ENCODE measurements around the gene ZNF446.
"Not testable (repeated sequence)": the region's sequence is repeated elsewhere in the genome, so short reads cannot be mapped to it uniquely, and the experiment has no call there.

Gene ZNF446

DNA sequence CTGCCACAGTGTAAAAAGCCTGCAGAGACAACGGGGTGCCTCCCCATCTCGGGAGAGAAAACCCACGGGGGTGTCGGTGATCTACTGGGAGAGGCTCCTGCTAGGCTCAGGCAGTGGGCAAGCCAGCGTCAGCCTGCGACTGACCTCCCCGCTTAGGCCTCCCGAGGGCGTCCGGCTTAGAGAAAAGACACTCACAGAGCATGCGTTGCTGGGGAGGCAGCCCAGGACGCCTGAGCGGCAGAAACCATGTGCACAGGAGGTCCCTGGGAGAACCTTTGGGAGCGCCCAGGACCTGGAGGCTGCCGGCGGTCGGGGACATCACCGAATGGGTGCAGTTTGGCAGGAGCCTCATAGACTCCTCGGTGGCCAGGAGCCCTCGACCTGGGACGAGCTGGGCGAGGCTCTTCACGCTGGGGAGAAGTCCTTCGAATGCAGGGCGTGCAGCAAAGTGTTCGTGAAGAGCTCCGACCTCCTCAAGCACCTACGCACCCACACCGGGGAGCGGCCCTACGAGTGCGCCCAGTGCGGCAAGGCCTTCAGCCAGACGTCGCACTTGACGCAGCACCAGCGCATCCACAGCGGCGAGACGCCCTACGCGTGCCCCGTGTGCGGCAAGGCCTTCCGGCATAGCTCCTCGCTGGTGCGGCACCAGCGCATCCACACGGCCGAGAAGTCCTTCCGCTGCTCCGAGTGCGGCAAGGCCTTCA, 5.2 kb upstream of the ZNF446 start:
- DNase-seq, result not testable (repeated sequence)

DNA sequence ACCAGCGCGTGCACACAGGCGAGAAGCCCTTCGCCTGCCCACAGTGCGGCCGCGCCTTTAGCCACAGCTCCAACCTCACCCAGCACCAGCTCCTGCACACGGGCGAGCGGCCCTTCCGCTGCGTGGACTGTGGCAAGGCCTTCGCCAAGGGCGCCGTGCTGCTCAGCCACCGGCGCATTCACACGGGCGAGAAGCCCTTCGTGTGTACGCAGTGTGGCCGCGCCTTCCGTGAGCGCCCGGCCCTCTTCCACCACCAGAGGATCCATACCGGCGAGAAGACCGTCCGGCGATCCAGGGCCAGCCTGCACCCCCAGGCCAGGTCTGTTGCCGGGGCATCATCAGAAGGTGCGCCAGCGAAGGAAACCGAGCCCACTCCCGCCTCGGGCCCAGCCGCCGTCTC, 4.4 kb upstream of the ZNF446 start:
- no peak for DNase-seq

DNA sequence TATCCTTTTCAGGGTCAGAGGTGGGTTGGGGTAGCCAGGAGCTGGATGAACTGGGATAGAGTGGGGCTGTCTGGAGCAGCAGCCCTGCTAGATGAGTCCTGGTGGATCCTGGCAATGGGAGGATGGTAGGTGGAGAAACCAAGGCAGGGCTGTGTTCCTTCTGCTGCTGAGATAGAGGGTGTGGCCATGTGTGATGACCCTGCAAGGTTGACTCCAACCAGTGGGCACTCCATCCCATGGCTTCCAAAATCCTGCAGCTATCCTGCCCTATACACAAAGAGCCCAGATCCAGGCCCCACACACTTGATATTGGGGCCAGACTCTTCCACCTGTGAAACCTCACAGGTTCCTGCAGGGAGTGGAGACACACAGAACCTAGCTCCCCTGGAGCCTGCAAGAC, 2.4 kb upstream of the ZNF446 start:
- DNase-seq, result no peak

DNA sequence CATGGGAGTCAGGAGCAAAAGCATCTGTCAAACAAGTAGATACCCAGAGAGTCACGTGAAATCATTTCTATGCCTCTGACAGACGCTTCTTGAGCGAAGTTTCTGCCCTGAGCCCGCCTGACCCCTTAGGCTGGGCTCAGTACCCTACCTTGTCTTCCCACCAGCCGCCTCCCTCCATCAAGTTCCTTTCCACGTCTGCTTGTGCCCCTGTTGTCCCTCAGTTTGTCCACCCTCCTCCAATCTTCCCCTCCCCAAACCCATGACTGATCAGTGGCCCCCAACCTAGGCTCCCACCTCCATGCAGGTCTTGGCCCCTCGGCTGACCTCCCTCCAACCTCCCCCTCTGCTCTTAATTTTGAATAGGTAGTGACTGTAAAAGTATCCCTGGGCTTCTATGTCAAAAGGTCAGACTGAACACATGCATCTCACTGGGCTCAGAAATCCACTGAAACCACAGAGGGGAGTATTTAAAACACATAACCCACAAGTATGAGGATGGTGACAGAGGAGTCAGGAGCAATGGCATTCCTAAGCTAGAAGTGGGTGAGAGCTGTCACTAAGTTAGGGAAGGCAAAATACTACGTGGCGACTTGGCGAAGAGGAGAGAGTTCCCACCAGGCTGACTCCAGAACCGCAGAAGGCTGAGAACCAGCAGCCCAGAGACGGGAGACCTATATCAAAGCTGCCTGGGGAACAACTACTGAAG, 1.7 kb upstream of the ZNF446 start:
- DNase-seq, result no peak

DNA sequence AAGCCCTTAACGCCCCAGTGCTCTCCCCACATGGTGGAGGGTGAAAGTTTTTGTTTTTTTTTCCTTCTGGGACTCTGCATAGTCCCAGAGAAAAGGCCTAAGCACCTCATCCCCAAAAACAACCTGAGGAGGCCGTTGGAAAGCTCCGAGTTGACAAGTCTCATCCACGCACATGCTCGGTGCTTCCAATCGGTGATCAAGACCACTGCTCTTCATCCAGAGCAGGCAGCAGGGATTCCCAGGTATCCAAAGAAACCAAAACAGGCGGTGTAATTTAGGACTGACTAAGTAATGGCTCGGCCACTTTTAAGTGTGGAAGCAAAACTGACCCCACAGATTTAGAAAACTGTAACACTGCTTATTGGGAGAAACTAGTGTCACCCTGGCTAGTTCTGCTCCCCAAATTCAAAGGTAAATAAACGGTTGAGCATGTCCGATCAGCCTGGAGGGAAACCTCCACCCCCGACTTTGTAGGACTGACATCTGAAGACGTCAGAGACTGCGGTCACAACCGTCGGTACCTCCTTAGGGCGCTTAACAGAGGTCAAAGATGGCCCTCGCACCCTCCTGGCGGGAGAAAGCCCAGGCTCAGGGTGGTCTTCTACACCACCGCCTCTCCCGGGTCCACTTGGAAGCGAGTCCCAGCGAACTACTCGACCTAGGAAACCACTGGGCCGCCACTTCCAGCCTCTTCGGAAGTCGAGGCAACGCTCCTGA, 997 bp upstream of the ZNF446 start:
- DNase-seq, result no peak

DNA sequence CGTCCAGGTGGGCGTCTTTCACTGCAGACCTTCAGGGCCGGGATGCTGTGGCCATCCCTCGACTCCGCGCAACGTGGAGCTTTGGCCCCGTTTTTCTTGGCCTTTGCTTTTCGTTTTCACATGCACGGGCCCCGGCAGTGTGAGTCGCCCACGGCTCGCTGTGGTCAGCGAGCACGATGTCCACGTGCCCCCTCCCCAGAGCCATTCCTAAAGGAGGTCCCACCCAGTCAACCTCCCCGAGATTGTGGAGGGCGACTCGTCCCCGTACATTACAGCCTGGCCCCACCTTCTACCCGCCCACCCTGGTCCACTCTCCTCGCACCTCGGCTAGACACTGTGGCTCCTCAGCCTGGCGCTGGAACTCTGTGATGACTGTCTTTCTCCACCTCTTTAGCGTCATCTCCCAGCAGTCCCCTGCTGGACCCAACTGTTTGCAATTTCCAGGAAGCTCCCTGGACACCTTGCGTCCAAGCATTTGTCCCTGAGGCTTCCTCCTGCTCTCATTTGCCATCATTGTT, 405 bp downstream of the ZNF446 start:
- DNase-seq, result no peak

DNA sequence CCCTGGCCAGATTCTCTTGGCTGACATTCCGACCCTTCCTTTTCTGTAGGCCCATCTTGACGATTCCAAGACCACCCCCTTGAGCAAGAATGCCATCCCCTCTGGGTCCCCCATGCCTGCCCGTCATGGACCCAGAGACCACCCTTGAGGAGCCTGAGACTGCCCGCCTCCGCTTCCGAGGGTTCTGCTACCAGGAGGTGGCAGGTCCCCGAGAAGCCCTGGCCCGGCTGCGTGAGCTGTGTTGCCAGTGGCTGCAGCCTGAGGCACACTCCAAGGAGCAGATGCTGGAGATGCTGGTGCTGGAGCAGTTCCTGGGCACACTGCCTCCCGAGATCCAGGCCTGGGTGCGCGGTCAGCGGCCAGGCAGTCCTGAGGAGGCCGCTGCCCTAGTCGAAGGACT, 978 bp downstream of the ZNF446 start:
- no peak for DNase-seq

DNA sequence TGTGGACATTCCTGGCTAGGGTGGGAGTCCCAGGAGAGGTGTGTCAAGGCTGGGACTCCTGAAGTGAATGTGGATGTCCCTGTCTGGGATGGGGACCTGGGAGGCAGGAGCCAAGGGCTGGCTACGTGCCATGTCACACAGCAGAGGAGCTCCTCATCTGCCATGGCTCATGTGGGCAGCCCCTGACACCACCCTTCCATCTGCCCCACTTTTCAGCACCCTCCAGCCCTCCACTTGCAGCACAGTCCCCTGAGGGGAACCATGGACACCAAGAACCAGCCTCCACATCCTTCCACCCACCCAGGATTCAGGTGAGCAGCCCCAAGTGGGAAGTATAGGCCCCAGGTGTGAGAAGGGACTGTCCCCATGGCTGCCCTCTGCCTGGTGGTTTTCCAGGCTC, 1.7 kb downstream of the ZNF446 start:
- no peak for DNase-seq

DNA sequence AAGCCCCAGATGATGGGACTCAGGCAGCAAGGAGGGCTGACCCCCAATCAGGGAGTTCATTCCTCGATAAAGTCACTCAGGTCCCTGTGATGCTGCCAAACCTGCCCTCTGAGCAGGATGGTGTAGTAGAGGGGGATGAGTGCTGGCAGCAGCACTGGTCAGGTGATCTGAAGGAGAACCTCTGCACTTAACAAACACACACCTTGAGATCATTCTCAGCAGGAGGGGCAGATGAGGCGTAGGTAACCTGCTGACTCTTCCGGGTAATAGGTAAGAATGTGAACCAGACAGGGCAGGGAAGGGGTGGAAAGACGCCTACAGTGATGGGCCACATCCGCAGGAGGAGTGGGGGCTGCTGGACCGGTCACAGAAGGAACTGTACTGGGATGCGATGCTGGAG, 3.2 kb downstream of the ZNF446 start:
- DNase-seq, result no peak

DNA sequence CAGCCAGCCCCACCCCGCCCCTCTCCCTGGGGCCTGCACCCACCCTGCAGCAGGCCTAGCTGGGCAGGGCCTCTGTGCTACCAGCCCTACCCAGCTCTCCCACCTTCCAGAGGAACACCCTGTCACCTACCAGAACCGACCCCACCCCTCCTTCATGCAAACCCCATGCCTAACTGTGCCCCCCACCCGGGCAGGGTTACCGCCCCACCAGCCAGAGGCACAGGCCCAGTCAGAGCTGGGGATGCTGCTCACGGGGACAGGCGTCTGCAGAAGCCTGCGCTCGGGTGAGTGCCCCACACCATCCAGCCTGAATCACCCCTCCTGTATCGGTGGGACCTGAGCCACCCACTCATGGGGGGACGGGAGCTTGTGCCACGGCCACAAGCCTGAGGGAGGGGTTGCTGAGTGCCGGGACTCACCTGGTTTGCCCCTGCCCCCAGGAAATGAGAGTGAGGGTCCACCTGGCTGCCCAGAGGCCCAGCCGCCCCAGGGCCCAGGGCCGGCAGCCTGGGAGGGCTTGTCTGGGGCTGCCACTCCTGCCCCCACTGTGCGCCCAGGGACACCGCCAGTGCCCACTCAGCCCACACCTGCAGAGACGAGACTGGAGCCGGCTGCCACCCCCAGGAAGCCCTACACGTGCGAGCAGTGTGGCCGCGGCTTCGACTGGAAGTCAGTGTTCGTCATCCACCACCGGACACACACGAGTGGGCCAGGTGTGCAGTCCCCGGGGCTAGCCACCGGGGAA, 3.8 kb downstream of the ZNF446 start:
- DNase-seq, result no peak

DNA sequence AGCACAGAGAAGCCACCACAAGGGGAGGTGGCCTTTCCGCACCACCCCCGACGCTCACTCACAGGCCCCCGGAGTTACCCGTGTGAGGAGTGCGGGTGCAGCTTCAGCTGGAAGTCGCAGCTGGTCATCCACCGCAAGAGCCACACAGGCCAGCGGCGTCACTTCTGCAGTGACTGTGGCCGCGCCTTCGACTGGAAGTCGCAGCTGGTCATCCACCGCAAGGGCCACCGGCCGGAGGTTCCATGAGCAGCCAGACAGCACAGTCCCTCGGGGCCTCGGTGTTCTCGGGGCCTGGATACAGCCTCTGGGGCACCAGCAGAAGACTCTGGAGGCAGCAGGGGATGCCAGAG, 4.3 kb downstream of the ZNF446 start:
- DNase-seq, result no peak

DNA sequence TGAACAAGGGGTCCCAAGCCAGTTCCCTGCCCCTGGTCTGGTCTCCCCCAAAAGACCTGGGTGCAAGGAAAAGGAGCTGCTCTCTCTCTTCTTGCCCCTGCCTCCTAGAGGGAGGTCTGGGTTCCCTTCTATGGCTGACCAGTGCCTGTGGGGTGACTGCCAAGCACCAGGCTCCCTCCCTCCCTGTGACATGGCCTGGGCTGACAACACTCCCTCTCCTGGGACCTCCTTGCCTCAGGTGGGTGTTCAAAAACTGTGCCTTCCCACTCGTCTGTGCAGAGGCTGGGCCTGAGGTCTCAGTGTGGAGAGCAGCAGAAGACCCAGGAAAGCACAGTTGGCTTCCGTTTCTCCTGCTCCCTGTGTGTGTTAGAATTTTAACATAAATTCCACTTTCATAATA, 4.7 kb downstream of the ZNF446 start:
- DNase-seq, result no peak

DNA sequence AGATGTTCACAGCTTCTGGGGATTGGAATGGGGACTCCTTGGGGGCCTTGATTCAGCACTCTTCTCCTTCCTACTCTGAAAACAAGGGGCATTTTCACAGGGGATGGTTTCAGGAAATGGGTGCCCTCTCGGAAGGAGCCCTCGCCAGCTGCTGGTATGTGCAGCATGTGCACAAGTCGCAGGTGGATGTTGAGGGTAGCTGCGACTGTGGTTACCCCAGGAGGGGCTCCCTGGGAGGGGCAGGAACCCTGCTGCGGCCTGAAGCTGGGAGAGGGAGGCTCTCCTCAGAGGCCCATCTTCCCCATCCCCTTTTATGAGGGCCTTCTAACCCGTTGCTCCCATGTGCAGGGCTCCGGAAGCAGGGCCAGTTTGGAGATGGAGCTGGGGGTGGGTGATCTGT, 6.2 kb downstream of the ZNF446 start:
- DNase-seq, result no peak

DNA sequence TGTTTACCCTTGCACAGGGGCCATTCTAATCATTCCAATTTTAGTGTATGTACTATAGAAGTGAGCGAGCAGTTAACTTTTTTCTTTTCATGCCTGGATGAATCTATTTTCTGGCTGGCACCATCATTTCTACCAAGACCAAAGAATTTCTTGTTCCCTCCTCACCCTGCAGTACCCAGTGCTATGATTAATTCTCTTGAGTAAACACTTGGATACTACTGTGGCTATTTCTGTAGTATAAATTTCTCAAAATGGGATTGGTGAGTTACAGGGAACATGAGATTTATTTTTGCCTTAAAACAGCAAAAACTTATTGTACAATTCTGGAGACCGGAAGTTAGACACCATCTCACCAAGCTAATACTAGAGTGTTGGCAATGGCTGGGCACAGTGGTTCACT, 7.6 kb downstream of the ZNF446 start:
- DNase-seq, result no peak

DNA sequence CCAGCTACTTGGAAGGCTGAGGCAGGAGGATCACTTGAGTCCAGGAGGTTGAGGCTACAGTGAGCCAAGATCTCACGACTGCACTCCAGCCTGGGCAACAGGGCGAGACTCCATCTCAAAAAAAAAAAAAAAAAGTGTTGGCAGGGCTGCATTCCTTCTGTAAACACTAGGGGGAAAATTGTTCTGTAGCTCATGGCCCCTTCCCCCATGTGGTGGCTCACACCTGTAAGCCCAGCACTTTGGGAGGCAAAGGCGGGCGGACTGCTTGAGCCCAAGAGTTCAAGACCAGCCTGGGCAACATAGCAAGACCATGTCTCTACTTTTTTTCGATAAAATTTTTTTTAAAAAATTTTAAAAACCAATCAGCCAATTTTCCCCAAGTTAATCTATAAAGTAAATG, 8.2 kb downstream of the ZNF446 start:
- not testable (repeated sequence) for DNase-seq

DNA sequence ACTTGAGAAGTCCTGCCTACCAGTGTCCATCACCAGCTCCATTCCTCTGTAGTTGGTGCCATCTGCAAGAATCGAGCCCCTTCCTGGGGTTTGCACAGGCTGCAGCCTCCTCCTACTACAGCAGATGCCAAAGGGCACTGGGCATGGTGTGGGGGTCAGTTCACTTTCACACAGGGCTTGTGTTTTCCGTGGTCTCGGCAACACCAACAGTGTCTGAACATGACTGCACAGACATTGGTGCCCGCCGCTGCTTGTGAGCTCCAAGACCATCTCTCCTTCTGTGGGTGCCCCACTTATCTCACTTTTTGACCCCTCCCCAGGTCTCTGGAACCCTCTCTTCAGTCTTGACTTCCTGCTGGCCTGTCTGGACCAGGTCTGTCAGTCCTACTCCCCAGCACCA, 15.2 kb downstream of the ZNF446 start:
- DNase-seq, result no peak

DNA sequence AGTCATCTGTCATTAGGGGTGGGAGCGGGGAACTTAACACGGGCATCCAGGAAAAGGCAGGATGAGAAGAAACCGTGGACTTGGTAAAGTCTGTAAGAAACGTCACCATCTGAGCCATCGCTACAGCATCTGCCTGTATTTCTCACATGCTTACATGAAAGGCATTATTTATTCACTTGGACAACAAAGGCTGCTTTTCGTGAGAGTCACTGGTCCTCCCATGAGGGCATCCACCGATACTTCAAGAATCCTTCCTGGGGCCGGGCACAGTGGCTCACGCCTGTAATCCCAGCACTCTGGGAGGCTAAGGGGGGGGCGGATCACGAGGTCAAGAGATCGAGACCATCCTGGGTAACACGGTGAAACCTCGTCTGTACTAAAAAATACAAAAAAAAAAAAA, 16.1 kb downstream of the ZNF446 start:
- DNase-seq, result no peak

DNA sequence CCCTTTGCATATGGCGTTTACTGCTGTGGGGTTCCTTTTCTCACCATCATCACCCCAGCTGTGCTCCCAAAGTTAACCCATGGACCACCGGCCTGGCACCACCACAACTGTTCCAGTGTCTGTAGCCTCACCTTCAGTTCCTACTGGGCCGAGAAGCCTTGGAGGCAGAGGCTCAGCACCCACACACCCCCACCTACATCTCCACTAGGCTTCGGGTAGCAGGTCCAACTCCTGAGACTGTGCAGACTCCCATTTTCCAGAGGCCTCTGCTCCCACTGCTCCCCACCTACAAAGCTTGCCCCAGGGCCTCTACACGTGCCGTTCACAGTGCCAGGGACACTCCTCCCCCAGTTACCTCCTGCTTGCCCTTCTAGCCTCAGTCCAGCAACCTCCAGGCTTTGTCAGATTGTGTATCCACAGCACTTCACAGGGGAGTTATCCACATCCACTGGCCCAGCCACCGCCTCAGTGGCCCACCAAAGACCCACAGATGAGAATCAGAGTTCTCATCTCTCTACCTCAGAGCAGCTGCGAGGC, 21.6 kb downstream of the ZNF446 start:
- DNase-seq, result no peak

DNA sequence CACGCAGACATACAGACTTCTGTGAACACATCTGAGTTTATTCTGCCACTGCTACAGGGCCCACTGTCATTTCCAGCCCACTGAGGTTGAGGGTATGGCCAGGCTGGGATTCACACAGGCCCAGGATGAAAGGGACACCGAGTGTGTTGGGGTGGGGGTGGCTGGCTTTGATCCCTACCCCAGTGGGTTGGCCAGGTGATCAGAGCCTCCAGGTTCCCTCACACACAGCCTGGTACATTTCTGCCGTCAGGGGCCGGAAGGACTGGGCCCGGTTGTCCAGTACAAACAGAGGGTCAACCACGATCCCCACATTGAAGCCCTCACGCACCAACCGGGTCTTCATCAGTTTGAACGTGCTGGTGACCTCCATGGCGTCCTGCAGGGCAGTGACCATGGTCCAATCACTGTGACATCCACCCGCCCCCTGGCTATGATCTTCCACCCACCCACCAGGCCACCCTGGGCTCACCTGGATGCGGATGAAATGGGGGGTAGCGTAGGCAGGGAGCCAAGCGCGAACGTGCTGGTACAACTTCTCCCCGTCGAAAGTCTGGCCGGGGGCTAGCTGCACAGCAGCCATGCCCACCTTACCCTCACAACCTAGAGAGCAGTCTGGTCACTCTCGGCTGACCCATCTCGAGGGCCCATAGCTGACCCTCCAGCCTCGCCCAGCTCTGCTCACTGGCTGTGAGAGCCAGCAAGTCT, 22.3 kb downstream of the ZNF446 start:
- no peak for DNase-seq

DNA sequence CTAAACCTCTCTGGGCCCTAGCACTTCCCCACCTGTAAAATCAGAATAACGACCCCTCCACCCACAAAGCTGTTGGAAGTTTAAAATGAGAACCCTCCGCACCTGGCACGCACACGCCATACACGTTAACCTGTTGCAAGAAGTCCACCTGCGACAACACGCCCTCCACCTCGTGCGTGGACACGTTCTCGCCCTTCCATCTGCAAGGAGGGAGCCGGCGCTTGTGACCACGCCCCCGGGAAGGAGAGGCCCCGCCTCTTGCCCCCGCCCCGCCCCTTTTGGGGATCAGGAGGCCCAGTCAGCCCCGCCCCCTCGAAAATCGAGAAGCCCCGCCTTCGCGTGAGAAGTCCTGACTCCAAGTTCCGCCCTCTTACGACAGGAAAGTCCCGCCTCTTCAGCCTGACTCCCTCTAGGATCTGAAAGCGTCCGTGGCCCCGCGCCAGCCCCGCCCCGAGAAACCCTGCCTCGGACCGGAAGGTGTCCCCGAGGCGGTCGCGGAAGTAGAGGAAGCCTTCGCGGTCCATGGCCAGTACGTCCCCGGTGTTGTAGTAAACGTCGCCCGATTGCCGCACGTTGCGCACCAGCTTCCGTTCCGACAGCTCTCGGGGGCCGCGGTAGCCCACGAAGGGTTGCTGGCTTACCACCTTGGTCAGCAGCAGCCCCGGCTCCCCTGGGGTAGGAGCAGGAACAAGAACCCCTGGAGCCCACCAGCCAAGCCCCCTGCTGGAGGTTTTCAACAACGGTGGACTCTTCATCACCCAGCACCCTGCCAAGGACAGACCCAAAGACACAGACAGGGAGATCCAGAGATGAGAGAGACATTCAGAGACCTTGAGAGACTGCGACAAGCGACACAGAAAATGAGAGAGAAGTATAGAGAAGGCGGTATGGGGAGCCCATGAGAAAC, 23.1 kb downstream of the ZNF446 start:
- DNase-seq, result peak; percentile 97 to 99

DNA sequence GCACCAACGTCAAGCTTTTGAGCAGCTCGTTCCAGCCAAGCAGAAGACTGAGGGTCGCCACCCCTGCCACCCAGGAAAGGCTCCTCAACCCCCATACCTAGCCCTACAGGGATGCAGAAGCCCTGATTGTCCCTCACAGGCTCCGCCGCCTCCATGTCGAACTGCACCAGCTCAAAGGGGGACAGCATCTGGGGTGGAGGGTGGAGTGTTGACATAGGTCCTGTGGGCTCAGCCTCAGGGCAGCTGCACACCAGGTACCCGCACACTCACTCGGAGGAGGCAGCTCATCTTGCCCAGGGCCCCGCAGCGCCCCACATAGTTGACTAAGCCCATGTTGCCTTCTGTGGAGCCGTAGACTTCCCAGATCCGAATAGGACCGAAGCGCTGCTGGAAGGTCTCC, 24.1 kb downstream of the ZNF446 start:
- DNase-seq, result no peak

Measured in NCI-H446 (cell line).